Activated CD4-positive, alpha-beta T cell treated with anti-CD3 and anti-CD28 coated beads for 48 hours (primary cell): Measurements from ENCODE around the gene NRGN.

Source experiments
- DNase-seq: peaks from one replicate; pipeline ENCODE4 v3.0.0-alpha.2; 2020

NRGN gene

GRCh38 chr11:124793466-124794278, 53.9 kb downstream of the NRGN start:
- DNase-seq, result peak; percentile 14

- no peak for DNase-seq
These were observed 56.6 kb downstream of the NRGN start for GRCh38 chr11:124796312-124796711.
